NT2/D1 (cell line): ENCODE measurements around the gene TOR1B.

ENCODE experiments used
- SUZ12 ChIP-seq: IDR thresholded peaks from 2 replicates; pipeline ENCODE4 v1.6.1; 2011; ENCODE audit not compliant: insufficient read length, insufficient read depth; ENCODE audit errors: extremely low read depth
- YY1 ChIP-seq: IDR thresholded peaks from 2 replicates; pipeline ENCODE4 v1.6.1; 2011; ENCODE audit not compliant: insufficient read length, insufficient read depth

DNA sequence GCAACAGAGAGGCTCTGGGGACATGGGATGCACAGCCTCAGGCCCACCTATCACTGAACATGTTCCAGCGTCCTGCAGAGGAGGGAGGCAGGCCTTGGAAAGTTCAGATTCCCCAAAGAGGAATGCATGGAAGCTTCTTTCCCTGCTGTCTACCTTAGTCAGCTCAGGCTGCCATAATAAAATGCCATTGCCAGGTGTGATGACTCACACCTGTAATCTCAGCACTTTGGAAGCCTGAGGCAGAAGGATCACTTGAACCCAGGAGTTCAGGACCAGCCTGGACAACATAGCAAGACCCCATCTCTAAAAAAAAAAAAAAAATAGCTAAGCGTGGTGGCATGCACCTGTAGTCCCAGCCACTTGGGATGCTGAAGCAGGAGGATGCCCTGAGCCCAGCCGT, 24.5 kb upstream of the TOR1B start:
- TF ChIP-seq SUZ12 (no peak), YY1 (no peak)
